ENCODE measurements around the gene TPD52L2. TPM values are rescaled to one million over a fixed set of nuclear protein-coding genes. Genes with fewer than 3 reads are reported as not detected.

Gene TPD52L2
- total RNA-seq, 1 experiment from 2014 or later = 147 TPM

GRCh38 chr20:63831993-63832686 is 32.9 kb upstream of the TPD52L2 start:
- Histone ChIP-seq H3K9ac (ENCODE audit: low read length) (no peak overlapping the region), H3K27me3 (ENCODE audit: low read length) (no peaks in the 10 kb centered on the region), H2AFZ (ENCODE audit: low read length) (no peak overlapping the region), H3K27ac (ENCODE audit: low read length) (no peak overlapping the region), H3K36me3 (ENCODE audit: low read depth, low read length) (no peaks in the 10 kb centered on the region), H3K4me1 (ENCODE audit: insufficient read depth, low read length) (peaks cover 5% of the 10 kb centered on the region; the same call in 1 of the 2 replicates), H3K9me2 (replicated peaks; ENCODE audit: low read length) (no peaks in the 10 kb centered on the region), H3K4me2 (ENCODE audit: low read length) (peak overlapping the region; percentile 63; the same call in 1 of the 2 replicates), H4K20me1 (ENCODE audit: low read length) (no peaks in the 10 kb centered on the region), H3K9me3 (ENCODE audit: low read length) (no peaks in the 10 kb centered on the region), H3K4me3 (ENCODE audit: low read length) (no peak overlapping the region; the same call in 1 of the 2 replicates), H3K79me2 (ENCODE audit: low read length) (no peaks in the 10 kb centered on the region), H3F3A (ENCODE audit: low read length, unreplicated experiment) (no peaks in the 10 kb centered on the region)
- TF ChIP-seq EZH2 (IDR thresholded peaks at IDR 0.05; ENCODE audit: low read length, unreplicated experiment) (no peak), EZH2phosphoT487 (IDR thresholded peaks at IDR 0.05; ENCODE audit: borderline replicate concordance, low read length) (no peak)
- TF ChIP-seq, protein P1, sequence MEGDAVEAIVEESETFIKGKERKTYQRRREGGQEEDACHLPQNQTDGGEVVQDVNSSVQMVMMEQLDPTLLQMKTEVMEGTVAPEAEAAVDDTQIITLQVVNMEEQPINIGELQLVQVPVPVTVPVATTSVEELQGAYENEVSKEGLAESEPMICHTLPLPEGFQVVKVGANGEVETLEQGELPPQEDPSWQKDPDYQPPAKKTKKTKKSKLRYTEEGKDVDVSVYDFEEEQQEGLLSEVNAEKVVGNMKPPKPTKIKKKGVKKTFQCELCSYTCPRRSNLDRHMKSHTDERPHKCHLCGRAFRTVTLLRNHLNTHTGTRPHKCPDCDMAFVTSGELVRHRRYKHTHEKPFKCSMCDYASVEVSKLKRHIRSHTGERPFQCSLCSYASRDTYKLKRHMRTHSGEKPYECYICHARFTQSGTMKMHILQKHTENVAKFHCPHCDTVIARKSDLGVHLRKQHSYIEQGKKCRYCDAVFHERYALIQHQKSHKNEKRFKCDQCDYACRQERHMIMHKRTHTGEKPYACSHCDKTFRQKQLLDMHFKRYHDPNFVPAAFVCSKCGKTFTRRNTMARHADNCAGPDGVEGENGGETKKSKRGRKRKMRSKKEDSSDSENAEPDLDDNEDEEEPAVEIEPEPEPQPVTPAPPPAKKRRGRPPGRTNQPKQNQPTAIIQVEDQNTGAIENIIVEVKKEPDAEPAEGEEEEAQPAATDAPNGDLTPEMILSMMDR (conservative IDR thresholded peaks at IDR 0.05; ENCODE audit: low read depth, low read length) = no peak
- intact Hi-C loops (cut with micrococcal nuclease) = no loop called here
- no TSS peak for BruUV-seq (replicated peaks)
- ATAC-seq (no peak), DNase-seq (no peak)
- ChIA-PET CTCF (no interaction called here), POLR2A (ENCODE audit: unreplicated experiment) (no interaction called here)

DNA sequence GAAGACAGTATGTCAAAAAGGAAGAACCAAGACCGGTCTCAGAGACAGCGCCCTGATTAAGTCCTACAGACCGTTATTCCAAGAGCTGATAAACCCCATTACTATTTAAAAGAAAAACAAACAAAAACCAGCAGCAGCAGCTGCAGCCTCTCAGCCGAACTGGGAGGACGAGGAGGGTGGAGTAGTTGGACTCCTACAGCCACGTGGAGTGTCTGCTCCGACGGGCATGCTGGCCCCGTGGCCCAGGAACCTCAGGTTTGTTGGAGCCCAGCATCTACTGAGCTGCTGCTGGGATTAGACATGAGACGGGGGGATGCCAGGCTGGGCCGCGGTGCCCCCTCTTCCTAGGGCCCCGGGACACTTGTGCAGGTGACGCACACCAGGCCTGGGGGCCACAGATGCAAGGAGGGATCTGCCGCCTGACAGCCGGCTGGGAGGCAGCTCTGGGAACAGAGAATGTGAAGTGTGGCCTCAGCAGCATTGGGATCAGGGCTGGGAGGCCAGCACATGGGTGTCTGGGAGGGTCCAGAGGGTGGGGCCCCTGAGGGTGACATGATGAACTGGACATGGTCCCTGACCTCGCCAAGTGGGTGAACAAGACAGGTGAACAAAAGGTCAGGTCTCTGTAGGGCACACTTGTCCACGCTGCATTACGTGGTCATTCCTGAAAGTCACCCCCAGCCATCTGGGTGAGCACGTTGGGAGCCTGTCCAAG is 31.1 kb upstream of the TPD52L2 start:
- Histone ChIP-seq H3K4me2 (ENCODE audit: low read length) (no peak overlapping the region), H3K4me1 (ENCODE audit: insufficient read depth, low read length) (peaks cover 5% of the 10 kb centered on the region; the same call in 1 of the 2 replicates), H3K27me3 (ENCODE audit: low read length) (no peaks in the 10 kb centered on the region), H2AFZ (ENCODE audit: low read length) (no peak overlapping the region), H3F3A (ENCODE audit: low read length, unreplicated experiment) (no peaks in the 10 kb centered on the region), H3K9me2 (replicated peaks; ENCODE audit: low read length) (no peaks in the 10 kb centered on the region), H3K9ac (ENCODE audit: low read length) (no peak overlapping the region), H3K9me3 (ENCODE audit: low read length) (no peaks in the 10 kb centered on the region), H4K20me1 (ENCODE audit: low read length) (no peaks in the 10 kb centered on the region), H3K4me3 (ENCODE audit: low read length) (no peak overlapping the region), H3K79me2 (ENCODE audit: low read length) (no peaks in the 10 kb centered on the region), H3K27ac (ENCODE audit: low read length) (no peak overlapping the region), H3K36me3 (ENCODE audit: low read depth, low read length) (no peaks in the 10 kb centered on the region)
- no TSS peak for BruUV-seq (replicated peaks)
- ChIA-PET CTCF (no interaction called here), POLR2A (ENCODE audit: unreplicated experiment) (no interaction called here)
- ATAC-seq (no peak), DNase-seq (no peak)
- intact Hi-C loops (cut with micrococcal nuclease) = no loop called here
- TF ChIP-seq EZH2 (IDR thresholded peaks at IDR 0.05; ENCODE audit: low read length, unreplicated experiment) = no peak
- TF ChIP-seq EZH2phosphoT487 (IDR thresholded peaks at IDR 0.05; ENCODE audit: borderline replicate concordance, low read length) = no peak

DNA sequence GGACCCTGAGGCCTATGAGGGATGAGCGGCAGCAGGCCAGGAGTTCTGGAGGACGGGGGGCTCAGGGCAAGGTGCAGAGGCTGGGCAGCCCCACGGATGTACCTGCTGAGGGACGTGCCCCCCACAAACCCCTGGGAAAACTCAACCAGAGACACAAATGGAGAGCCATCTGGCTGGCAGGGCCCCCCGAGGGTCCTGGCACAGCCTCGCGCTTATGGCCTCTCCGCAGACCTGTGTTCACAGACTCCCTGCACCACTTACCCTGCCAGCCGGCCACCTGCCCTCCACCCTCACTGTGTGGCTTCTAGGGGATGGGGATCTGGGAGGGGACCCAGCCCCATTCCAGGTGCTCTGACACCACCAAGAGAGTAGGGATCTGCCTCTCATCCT is 30.6 kb upstream of the TPD52L2 start:
- ATAC-seq = no peak
- Histone ChIP-seq H3K27me3 (ENCODE audit: low read length) (no peaks in the 10 kb centered on the region), H3K9me3 (ENCODE audit: low read length) (no peaks in the 10 kb centered on the region), H3K36me3 (ENCODE audit: low read depth, low read length) (no peaks in the 10 kb centered on the region), H4K20me1 (ENCODE audit: low read length) (no peaks in the 10 kb centered on the region), H3K27ac (ENCODE audit: low read length) (no peak overlapping the region), H3K4me2 (ENCODE audit: low read length) (peak overlapping the region; percentile 38), H3K9ac (ENCODE audit: low read length) (no peak overlapping the region), H3F3A (ENCODE audit: low read length, unreplicated experiment) (no peaks in the 10 kb centered on the region), H3K4me3 (ENCODE audit: low read length) (no peak overlapping the region), H3K4me1 (ENCODE audit: insufficient read depth, low read length) (peaks cover 5% of the 10 kb centered on the region; the same call in 1 of the 2 replicates), H3K9me2 (replicated peaks; ENCODE audit: low read length) (no peaks in the 10 kb centered on the region), H2AFZ (ENCODE audit: low read length) (no peak overlapping the region), H3K79me2 (ENCODE audit: low read length) (no peaks in the 10 kb centered on the region)
- DNase-seq = no peak
- CTCF ChIA-PET = no interaction called here
- no TSS peak for BruUV-seq (replicated peaks)
- TF ChIP-seq EZH2phosphoT487 (IDR thresholded peaks at IDR 0.05; ENCODE audit: borderline replicate concordance, low read length) = no peak
- no peak for TF ChIP-seq EZH2 (IDR thresholded peaks at IDR 0.05; ENCODE audit: low read length, unreplicated experiment)
- TF ChIP-seq, protein P1 (conservative IDR thresholded peaks at IDR 0.05; ENCODE audit: low read depth, low read length) = no peak
- POLR2A ChIA-PET (ENCODE audit: unreplicated experiment) = no interaction called here
- intact Hi-C loops (cut with micrococcal nuclease) = no loop called here

All from PC-3 (cell line).